Osteoblast (primary cell): ENCODE measurements around the gene NMU. TPM values are rescaled to one million over a fixed set of nuclear protein-coding genes. Genes with fewer than 3 reads are reported as not detected.

Experiments used
- DNase-seq: peaks from one replicate; pipeline ENCODE4 v3.0.0; 2011; ENCODE audit warnings: low spot score, mixed read lengths; ENCODE audit not compliant: insufficient read length; ENCODE audit errors: missing footprints
- H2AFZ ChIP-seq: 2 replicates; pipeline ENCODE4 v1.6.0; 2011; ENCODE audit warnings: mild to moderate bottlenecking, low read length
- H3K27ac ChIP-seq: 2 replicates; pipeline ENCODE4 v1.5.1; 2011; ENCODE audit warnings: mild to moderate bottlenecking, low read depth, low read length, moderate library complexity
- H3K27me3 ChIP-seq: 2 replicates; pipeline ENCODE4 v1.6.0; 2012; ENCODE audit warnings: mild to moderate bottlenecking, control low read depth, inconsistent platforms, low read length, moderate library complexity; ENCODE audit not compliant: insufficient read depth
- H3K36me3 ChIP-seq: 2 replicates; pipeline ENCODE4 v1.5.1; 2011; ENCODE audit warnings: mild to moderate bottlenecking, low read length, control low read depth, moderate library complexity; ENCODE audit not compliant: insufficient read depth
- H3K4me1 ChIP-seq: 2 replicates; pipeline ENCODE4 v1.5.1; 2011; ENCODE audit warnings: mild to moderate bottlenecking, low read length, control low read depth, moderate library complexity; ENCODE audit not compliant: insufficient read depth
- H3K4me2 ChIP-seq: 2 replicates; pipeline ENCODE4 v1.6.0; 2011; ENCODE audit warnings: mild to moderate bottlenecking, low read length; ENCODE audit not compliant: insufficient read depth
- H3K4me3 ChIP-seq: fragments of 200-600 bp; sonication (generic); 3 replicates; pipeline ENCODE4 v1.5.1; 2012; ENCODE audit warnings: mild to moderate bottlenecking, low read length, inconsistent platforms; ENCODE audit not compliant: insufficient read depth
- H3K79me2 ChIP-seq: 2 replicates; pipeline ENCODE4 v1.6.0; 2012; ENCODE audit warnings: mild to moderate bottlenecking, low read length, control low read depth, inconsistent platforms; ENCODE audit not compliant: insufficient read depth
- H3K9me3 ChIP-seq: 2 replicates; pipeline ENCODE4 v1.5.1; 2011; ENCODE audit warnings: low read depth, low read length, control low read depth
- H4K20me1 ChIP-seq: 2 replicates; pipeline ENCODE4 v1.6.0; 2012; ENCODE audit warnings: mild to moderate bottlenecking, low read length, control low read depth; ENCODE audit not compliant: insufficient read depth
- total RNA-seq: library from RNA; depleted of rRNA; stranded (reverse); fragments of >200 nt; gene quantifications from 2 replicates; pipeline ENCODE4 v1.2.3, GENCODE V29; 2012
- TF ChIP-seq, protein P1 (sequence below): IDR thresholded peaks from 2 replicates; pipeline ENCODE4 v1.5.1; 2011; ENCODE audit warnings: mild to moderate bottlenecking, low read depth, low read length, moderate library complexity; ENCODE audit errors: extremely low read depth

The NMU gene
- total RNA-seq, 1 donor, result not detected

- no peaks in the 10 kb centered on the region for H3K4me1 ChIP-seq
- no peak overlapping the region for H3K4me2 ChIP-seq
- no peaks in the 10 kb centered on the region for H3K36me3 ChIP-seq
- TF ChIP-seq, protein P1, sequence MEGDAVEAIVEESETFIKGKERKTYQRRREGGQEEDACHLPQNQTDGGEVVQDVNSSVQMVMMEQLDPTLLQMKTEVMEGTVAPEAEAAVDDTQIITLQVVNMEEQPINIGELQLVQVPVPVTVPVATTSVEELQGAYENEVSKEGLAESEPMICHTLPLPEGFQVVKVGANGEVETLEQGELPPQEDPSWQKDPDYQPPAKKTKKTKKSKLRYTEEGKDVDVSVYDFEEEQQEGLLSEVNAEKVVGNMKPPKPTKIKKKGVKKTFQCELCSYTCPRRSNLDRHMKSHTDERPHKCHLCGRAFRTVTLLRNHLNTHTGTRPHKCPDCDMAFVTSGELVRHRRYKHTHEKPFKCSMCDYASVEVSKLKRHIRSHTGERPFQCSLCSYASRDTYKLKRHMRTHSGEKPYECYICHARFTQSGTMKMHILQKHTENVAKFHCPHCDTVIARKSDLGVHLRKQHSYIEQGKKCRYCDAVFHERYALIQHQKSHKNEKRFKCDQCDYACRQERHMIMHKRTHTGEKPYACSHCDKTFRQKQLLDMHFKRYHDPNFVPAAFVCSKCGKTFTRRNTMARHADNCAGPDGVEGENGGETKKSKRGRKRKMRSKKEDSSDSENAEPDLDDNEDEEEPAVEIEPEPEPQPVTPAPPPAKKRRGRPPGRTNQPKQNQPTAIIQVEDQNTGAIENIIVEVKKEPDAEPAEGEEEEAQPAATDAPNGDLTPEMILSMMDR, result no peak
- no peaks in the 10 kb centered on the region for H3K9me3 ChIP-seq
- no peaks in the 10 kb centered on the region for H4K20me1 ChIP-seq
- H2AFZ ChIP-seq, result no peak overlapping the region
- H3K79me2 ChIP-seq, result no peaks in the 10 kb centered on the region
- no peak for DNase-seq
- H3K27me3 ChIP-seq, result no peaks in the 10 kb centered on the region
- no peak overlapping the region for H3K27ac ChIP-seq
- no peak overlapping the region for H3K4me3 ChIP-seq
Observed at GRCh38 chr4:55681430-55681829, 45.3 kb upstream of the NMU start.

- H2AFZ ChIP-seq, result no peak overlapping the region
- H3K4me3 ChIP-seq, result no peak overlapping the region
- H3K9me3 ChIP-seq, result no peaks in the 10 kb centered on the region
- no peaks in the 10 kb centered on the region for H3K79me2 ChIP-seq
- H3K27ac ChIP-seq, result no peak overlapping the region
- H3K36me3 ChIP-seq, result no peaks in the 10 kb centered on the region
- H3K27me3 ChIP-seq, result no peaks in the 10 kb centered on the region
- H3K4me1 ChIP-seq, result no peaks in the 10 kb centered on the region
- no peak for DNase-seq
- TF ChIP-seq, protein P1, result no peak
- no peak overlapping the region for H3K4me2 ChIP-seq
- no peaks in the 10 kb centered on the region for H4K20me1 ChIP-seq
Observed at GRCh38 chr4:55675196-55675793, 39.2 kb upstream of the NMU start.

- H3K4me1 ChIP-seq, result no peaks in the 10 kb centered on the region
- H3K27me3 ChIP-seq, result no peaks in the 10 kb centered on the region
- no peak overlapping the region for H3K27ac ChIP-seq
- no peaks in the 10 kb centered on the region for H4K20me1 ChIP-seq
- no peaks in the 10 kb centered on the region for H3K36me3 ChIP-seq
- no peak overlapping the region for H3K4me3 ChIP-seq
- no peak overlapping the region for H3K4me2 ChIP-seq
- H3K79me2 ChIP-seq, result no peaks in the 10 kb centered on the region
- H2AFZ ChIP-seq, result no peak overlapping the region
- DNase-seq, result no peak
- TF ChIP-seq, protein P1, result no peak
- no peaks in the 10 kb centered on the region for H3K9me3 ChIP-seq
Observed at GRCh38 chr4:55673424-55673823, 37.3 kb upstream of the NMU start.

GRCh38 chr4:55671667-55672066 lies 35.6 kb upstream of the NMU start:
- Histone ChIP-seq H3K9me3 (no peaks in the 10 kb centered on the region), H4K20me1 (no peaks in the 10 kb centered on the region), H3K27ac (no peak overlapping the region), H2AFZ (no peak overlapping the region), H3K4me3 (no peak overlapping the region), H3K79me2 (no peaks in the 10 kb centered on the region), H3K4me2 (no peak overlapping the region), H3K36me3 (no peaks in the 10 kb centered on the region), H3K4me1 (no peaks in the 10 kb centered on the region), H3K27me3 (no peaks in the 10 kb centered on the region)
- TF ChIP-seq, protein P1, result no peak
- no peak for DNase-seq
